ENCODE measurements around the gene CD93. TPM values are rescaled to one million over a fixed set of nuclear protein-coding genes. Genes with fewer than 3 reads are reported as not detected.

Gene CD93
- total RNA-seq, 2 donors from 2014 or later: 99.2 to 163 TPM

DNA sequence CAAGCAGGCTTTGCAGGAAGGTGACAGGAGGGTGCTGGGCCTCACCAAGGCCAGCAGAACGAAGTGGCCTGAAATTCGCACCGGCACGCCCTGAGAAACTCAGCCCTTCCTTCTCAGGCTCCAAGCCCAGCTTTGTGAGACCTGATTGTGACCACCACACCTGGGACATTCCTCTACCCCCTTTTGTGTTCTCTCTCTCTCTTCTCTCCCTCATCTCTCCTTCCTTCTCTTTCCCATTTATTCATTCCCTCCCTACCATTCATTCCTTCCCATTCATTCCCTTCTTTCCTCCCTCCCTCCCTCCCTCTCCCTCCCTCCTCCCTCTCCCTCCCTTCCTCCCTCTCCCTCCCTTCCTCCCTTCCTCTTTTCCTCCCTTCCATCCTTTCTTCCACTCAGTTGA, 8.8 kb downstream of the CD93 start:
- no peak for DNase-seq (ENCODE audit: low spot score)
- Histone ChIP-seq H3K27me3 (replicated peaks; ENCODE audit: insufficient read depth) (no peaks in the 10 kb centered on the region), H3K4me1 (ENCODE audit: control insufficient read depth in 1 of 2, low read depth in 2 of 2) (peaks cover 8 to 23% of the 10 kb centered on the region in 2 donors), H3K4me3 (no peak overlapping the region), H3K27ac (no peak overlapping the region), H3K36me3 (no peaks in the 10 kb centered on the region), H3K9me3 (no peaks in the 10 kb centered on the region)
- no peak for ATAC-seq (ENCODE audit: insufficient number of reproducible peaks, low FRiP score, low read depth)
- TF ChIP-seq, protein P1, sequence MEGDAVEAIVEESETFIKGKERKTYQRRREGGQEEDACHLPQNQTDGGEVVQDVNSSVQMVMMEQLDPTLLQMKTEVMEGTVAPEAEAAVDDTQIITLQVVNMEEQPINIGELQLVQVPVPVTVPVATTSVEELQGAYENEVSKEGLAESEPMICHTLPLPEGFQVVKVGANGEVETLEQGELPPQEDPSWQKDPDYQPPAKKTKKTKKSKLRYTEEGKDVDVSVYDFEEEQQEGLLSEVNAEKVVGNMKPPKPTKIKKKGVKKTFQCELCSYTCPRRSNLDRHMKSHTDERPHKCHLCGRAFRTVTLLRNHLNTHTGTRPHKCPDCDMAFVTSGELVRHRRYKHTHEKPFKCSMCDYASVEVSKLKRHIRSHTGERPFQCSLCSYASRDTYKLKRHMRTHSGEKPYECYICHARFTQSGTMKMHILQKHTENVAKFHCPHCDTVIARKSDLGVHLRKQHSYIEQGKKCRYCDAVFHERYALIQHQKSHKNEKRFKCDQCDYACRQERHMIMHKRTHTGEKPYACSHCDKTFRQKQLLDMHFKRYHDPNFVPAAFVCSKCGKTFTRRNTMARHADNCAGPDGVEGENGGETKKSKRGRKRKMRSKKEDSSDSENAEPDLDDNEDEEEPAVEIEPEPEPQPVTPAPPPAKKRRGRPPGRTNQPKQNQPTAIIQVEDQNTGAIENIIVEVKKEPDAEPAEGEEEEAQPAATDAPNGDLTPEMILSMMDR (IDR thresholded peaks at IDR 0.05): no peak

DNA sequence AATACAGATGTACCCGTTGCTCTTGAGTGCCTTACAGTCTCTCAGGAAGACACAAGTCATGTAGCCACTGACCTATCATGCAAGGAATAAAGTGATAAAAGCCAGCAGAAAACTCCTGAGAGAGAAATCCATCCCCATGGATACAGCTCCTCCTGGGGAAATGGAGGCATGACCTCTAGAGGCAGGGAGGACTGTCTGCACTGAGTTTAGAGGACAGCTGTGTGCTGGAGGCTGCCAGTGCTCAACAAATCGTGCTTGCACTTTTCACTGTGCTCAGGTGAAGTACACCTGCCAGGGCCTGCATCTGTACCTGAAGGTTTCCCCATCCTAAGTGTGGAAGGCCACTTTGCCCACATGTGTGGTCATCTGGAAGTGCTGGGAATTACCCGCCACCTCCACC, 12.1 kb downstream of the CD93 start:
- Histone ChIP-seq H3K4me3 (no peak overlapping the region), H3K27ac (no peak overlapping the region), H3K9me3 (no peaks in the 10 kb centered on the region), H3K27me3 (replicated peaks; ENCODE audit: insufficient read depth) (no peaks in the 10 kb centered on the region), H3K4me1 (ENCODE audit: control insufficient read depth in 1 of 2, low read depth in 2 of 2) (peaks cover 3 to 5% of the 10 kb centered on the region in 2 donors), H3K36me3 (no peaks in the 10 kb centered on the region)
- TF ChIP-seq, protein P1 (IDR thresholded peaks at IDR 0.05): no peak
- ATAC-seq (ENCODE audit: insufficient number of reproducible peaks, low FRiP score, low read depth): no peak
- DNase-seq (ENCODE audit: low spot score): no peak

DNA sequence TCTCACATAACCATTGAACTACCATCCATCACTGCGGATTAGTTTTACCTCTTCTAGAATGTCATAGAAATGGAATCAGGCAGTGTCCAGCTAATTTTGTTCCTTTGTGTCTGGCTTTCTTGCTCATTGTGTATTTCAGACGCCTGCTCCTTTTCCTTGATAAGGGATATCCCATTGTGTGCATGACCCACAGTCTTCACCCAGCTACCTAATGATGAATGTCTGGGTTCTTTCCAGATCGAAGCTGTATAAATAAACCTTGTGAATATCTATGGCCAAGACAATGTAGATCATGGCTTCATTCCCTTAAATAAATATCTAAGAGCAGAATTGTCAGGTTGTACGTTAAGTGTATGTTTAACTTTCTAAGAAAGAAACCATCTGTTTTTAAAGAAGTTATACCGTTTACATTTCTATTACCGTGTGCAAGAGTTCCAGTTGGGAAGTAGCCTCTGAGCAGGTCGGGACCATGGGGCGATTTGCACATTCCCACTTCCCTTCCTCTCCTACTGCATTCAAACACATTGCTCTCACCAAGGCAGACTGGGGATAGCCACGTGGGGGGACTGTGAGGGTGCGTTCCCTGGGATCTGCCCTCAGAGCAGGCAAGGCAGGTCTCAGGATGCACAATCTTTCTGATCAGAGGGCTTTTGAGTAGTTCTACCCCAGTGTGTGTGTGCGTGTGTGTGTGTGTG, 13.1 kb downstream of the CD93 start:
- Histone ChIP-seq H3K4me1 (ENCODE audit: control insufficient read depth in 1 of 2, low read depth in 2 of 2) (no peaks in the 10 kb centered on the region), H3K4me3 (no peak overlapping the region), H3K27ac (no peak overlapping the region), H3K36me3 (no peaks in the 10 kb centered on the region), H3K27me3 (replicated peaks; ENCODE audit: insufficient read depth) (no peaks in the 10 kb centered on the region), H3K9me3 (no peaks in the 10 kb centered on the region)
- TF ChIP-seq, protein P1 (IDR thresholded peaks at IDR 0.05): no peak
- ATAC-seq (ENCODE audit: insufficient number of reproducible peaks, low FRiP score, low read depth) (no peak), DNase-seq (ENCODE audit: low spot score) (no peak)

DNA sequence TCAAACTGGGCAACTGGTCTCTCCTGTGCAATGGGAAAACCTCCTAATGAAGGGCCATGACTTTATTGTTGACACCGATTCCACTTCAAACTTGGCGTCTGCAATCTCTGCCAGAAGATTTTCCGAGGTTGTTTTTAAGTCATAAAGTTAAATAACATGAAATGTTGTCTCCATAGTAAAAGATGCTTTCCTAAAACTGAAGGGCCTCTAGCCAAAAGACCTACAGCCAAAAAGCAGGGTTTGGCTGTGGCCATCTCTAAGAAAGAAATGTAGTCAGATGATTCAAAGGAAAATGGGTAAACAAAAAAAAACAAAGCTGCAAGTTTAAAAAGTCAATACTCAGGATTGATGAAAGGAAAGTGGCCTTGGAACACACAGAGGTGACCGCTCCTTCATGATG, 14.1 kb downstream of the CD93 start:
- no peaks in the 10 kb centered on the region for H3K27me3 ChIP-seq (replicated peaks; ENCODE audit: insufficient read depth)
- H3K36me3 ChIP-seq: no peaks in the 10 kb centered on the region
- H3K9me3 ChIP-seq: no peaks in the 10 kb centered on the region
- H3K27ac ChIP-seq: no peak overlapping the region
- ATAC-seq (ENCODE audit: insufficient number of reproducible peaks, low FRiP score, low read depth): no peak
- no peaks in the 10 kb centered on the region for H3K4me1 ChIP-seq (ENCODE audit: control insufficient read depth in 1 of 2, low read depth in 2 of 2)
- DNase-seq (ENCODE audit: low spot score): no peak
- TF ChIP-seq, protein P1 (IDR thresholded peaks at IDR 0.05): no peak
- H3K4me3 ChIP-seq: no peak overlapping the region

DNA sequence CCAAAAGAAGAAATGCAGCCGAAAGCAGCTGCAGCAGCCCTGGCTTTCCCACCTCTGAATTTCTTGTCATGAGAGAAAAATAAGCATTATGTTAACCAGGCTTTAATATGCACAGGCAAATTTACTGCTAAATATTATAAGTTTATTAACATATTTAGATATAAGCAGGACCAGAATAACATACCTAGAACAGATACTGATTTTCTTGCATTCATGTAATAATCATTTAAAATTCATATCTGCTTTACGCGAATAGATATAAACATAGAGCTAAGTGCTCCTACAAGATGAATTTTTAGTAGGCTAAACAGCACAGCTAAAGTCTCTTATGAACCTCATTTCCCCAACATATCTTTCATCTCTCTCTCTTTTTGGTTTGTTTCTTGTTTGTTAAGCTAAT, 14.7 kb downstream of the CD93 start:
- H3K4me3 ChIP-seq: no peak overlapping the region
- H3K36me3 ChIP-seq: no peaks in the 10 kb centered on the region
- ATAC-seq (ENCODE audit: insufficient number of reproducible peaks, low FRiP score, low read depth) (no peak), DNase-seq (ENCODE audit: low spot score) (no peak)
- H3K9me3 ChIP-seq: no peaks in the 10 kb centered on the region
- H3K4me1 ChIP-seq (ENCODE audit: control insufficient read depth in 1 of 2, low read depth in 2 of 2): no peaks in the 10 kb centered on the region
- TF ChIP-seq, protein P1 (IDR thresholded peaks at IDR 0.05): no peak
- no peak overlapping the region for H3K27ac ChIP-seq
- no peaks in the 10 kb centered on the region for H3K27me3 ChIP-seq (replicated peaks; ENCODE audit: insufficient read depth)
